GM12892 (cell line): ENCODE results near the gene PYGB.

Experiments
- POLR2A ChIP-seq: IDR thresholded peaks from 2 replicates; pipeline ENCODE4 v1.6.1; 2011; ENCODE audit warnings: low read depth, low read length, control low read depth
- TAF1 ChIP-seq: IDR thresholded peaks from 2 replicates; pipeline ENCODE4 v1.6.1; 2011; ENCODE audit warnings: low read depth, mild to moderate bottlenecking, control low read depth, low read length, borderline replicate concordance

DNA sequence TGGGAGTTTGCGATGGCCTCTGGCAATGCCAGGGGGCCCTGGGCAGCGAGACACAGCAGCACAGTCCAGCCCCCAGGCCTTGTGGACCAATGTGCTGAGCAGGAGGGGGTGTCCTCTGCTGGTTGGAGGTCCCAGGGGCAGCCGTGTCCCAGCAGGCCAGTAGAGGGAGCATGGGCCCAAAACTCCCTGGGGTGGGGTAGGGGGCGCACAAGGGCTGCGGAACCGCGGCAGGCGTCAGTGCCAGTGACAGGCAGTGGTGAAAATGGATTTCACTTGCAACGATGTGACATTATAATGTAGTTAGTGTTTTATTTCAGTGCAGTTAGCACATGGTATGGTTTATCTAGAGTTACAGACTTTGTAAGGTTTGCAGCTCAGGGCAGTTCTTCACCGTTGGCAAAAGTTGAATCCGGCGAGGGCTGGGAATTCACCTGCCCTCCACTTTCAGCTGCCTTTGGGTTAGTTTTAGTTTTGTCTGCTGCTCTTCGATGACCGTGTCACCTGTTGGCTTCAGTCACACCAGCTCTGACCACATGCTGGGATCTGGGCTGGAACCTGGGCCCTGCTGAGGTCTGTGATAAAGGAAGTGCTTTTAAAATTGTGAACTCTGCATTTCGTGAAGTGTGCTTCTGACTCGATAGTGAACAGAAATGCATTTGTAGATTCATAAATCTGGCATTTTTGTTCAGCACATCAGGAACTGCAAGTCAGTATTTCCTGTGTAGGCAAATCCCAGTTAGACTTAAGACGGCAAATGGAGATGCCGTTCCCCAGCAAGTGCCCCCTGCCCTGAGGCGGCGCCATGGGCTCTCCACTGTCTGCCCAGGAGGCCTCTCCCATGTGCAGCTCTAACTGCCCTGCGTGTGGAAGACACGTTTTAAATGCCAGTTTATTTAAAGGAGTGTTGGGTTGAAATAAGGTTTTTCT is 46.8 kb downstream of the PYGB start:
- no peak for TF ChIP-seq TAF1
- TF ChIP-seq POLR2A: no peak
